ENCODE measurements around the gene CFAP141.
A peak's percentile ranks its signal among the peaks of the same experiment; 100 is the strongest.

Gene CFAP141

GRCh38 chr1:154170547-154171222 is 35.4 kb downstream of the CFAP141 start:
- no peak for DNase-seq

- no peak for DNase-seq
Observed at GRCh38 chr1:154167461-154167860, 38.7 kb downstream of the CFAP141 start.

- no peak for DNase-seq
Observed at GRCh38 chr1:154166207-154166606, 39.9 kb downstream of the CFAP141 start.

GRCh38 chr1:154159554-154159953 is 46.6 kb downstream of the CFAP141 start:
- DNase-seq = no peak

- no peak for DNase-seq
Observed at GRCh38 chr1:154158307-154159125, 47.6 kb downstream of the CFAP141 start.

- peak; percentile 53 for DNase-seq
Observed at GRCh38 chr1:154157520-154158306, 48.4 kb downstream of the CFAP141 start.

- DNase-seq = no peak
Observed at GRCh38 chr1:154155251-154155650, 50.9 kb downstream of the CFAP141 start.

GRCh38 chr1:154154534-154155191 is 51.5 kb downstream of the CFAP141 start, which contains the start of gene NUP210L:
Gene NUP210L (minus strand): TSS chr1:154155073.
- no peak for DNase-seq

- no peak for DNase-seq
Observed at GRCh38 chr1:154154053-154154452, 52.1 kb downstream of the CFAP141 start.

GRCh38 chr1:154151311-154151710 is 54.8 kb downstream of the CFAP141 start:
- no peak for DNase-seq
